ENCODE measurements around the gene RFTN1.

RFTN1 gene, protein sequence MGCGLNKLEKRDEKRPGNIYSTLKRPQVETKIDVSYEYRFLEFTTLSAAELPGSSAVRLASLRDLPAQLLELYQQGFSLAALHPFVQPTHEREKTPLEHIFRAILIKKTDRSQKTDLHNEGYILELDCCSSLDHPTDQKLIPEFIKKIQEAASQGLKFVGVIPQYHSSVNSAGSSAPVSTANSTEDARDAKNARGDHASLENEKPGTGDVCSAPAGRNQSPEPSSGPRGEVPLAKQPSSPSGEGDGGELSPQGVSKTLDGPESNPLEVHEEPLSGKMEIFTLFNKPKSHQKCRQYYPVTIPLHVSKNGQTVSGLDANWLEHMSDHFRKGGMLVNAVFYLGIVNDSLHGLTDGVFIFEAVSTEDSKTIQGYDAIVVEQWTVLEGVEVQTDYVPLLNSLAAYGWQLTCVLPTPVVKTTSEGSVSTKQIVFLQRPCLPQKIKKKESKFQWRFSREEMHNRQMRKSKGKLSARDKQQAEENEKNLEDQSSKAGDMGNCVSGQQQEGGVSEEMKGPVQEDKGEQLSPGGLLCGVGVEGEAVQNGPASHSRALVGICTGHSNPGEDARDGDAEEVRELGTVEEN

GRCh38 chr3:16513141-16514020 is at the start of gene RFTN1:
Gene RFTN1 (minus strand): TSS chr3:16513699. CDS start chr3:16493869, 19,830 bp downstream.
- peak; percentile 56 for DNase-seq

DNA sequence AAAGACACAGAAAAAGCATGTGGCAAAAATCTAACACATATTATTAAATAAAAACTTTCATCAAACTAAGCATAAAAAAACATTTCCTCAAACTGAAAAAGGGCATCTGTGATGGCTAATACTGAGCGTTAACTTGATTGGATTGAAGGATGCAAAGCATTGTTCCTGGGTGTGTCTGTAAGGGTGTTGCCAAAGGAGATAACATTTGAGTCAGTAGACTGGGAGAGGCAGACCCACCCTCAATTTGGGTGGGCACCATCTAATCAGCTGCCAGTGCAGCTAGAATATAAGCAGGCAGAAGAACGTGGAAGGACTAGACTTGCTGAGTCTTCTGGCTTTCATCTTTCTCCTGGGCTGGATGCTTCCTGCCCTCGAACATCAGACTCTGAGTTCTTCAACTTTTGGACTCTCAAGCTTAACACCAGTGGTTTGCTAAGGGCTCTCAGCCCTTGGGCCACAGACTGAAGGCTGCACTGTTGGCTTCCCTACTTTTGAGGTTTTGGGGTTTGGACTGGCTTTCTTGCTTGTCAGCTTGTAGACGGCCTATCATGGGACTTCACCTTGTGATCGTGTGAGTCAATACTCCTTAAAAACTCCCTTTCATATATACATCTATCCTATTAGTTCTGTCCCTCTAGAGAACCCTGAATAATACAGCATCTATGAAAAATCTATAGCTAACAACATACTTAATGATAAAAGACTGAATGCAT is 46.3 kb upstream of the RFTN1 start:
- DNase-seq, result no peak

DNA sequence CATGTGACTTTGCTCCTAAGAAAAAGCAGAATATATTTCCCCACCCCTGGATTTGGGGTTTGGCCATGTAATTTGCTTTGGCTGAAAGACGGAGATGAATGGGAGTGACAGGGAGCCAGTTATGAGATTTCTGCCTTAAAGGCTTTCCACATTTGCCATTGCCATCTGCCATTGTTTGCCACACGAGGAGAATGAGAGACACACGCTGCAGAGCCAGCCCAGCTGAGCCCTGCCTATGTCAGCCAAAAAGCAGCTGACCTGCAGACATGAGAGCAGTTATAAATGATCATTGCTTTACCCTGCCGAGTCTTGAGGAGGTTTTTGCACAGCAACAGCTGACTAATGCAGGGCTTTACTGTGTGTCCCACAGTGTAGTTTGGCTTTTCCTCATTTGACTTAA is 40.6 kb upstream of the RFTN1 start:
- DNase-seq, result no peak

GRCh38 chr3:16552757-16553156 is 39.3 kb upstream of the RFTN1 start:
- DNase-seq, result no peak

DNA sequence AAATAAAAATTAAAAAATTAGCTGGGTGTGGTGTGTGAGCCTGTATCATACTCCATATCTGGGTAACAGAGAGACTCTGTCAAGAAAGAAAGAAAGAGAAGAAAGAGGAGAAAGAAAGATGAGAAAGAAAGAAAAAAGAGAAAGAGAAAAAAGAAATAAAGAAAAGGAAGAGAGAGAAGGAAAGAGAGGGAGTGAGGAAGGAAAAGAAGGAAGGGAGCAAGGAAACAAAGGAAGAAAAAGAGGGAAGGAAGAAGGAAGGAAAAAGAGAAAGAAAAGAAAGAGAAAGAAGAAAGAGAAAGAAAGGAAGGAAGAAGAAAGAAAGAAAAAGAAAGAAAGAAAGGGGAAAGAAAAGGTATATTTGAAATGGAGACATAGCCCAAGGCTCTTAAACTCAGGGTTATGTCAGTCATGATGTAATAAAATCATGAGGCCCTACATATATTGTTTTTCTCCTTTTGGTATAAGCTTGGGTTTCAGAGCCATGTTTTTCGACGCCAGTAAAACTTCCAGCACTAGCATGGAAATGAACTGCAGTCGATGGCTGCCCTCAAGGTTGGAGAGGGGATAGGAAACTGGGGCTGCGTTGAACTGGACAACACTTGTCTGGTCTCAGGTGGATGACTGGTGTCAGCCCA is 38.0 kb upstream of the RFTN1 start:
- DNase-seq, result no peak

GRCh38 chr3:16550676-16551341 is 37.3 kb upstream of the RFTN1 start:
- DNase-seq, result peak; percentile 69

DNA sequence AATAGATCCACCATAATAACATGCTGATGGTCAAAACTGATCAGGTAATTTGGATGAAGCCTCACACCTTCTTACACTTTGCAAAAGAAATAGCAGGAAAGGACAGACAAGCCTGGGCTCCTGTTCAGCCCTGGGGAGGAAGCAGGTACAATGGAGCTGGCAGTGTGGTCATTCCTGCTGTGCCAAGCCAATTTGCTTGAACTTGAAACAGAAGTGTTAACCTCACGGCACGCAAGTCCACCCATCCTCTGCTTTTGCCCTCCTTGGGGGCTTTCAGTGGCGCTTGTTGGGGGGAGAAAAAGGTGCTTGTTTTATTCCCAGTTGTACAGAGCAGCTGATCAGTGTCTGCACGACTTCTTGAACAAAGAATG is 36.8 kb upstream of the RFTN1 start:
- DNase-seq, result no peak

GRCh38 chr3:16548721-16549120 is 35.2 kb upstream of the RFTN1 start:
- no peak for DNase-seq

- DNase-seq, result no peak
Measured at GRCh38 chr3:16547561-16548357, 34.3 kb upstream of the RFTN1 start.

- no peak for DNase-seq
Measured at GRCh38 chr3:16546186-16547010, 32.9 kb upstream of the RFTN1 start.

- no peak for DNase-seq
Measured at GRCh38 chr3:16545413-16546185, 32.1 kb upstream of the RFTN1 start.

DNA sequence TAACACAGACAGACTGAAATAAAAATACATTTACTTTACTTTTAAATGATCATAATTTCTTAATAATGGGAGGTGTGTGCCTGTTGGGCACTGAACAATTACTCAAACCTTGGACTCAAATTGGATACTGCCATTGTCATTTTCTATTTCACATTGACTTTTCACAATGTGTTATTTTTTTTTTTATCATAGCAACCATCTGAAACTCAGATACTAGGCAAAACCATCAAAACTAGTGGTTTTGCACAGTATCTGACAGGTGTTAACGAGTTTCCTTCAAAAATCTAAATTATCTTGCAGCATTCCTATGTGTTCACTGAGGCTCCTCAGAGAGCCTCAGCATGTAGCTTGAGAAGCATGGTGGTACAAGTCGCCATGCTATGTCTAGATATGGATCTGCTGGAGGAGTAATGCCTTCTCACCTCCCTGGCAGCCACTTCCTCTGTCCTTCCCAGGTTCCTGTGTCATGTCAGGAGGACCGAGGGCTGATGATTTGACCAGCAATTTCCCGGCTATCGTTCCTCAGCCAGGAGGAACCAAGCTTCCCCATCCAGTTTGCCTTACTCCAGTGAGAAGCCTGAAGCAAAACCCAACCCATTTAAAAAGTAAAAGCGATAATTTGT is 29.9 kb upstream of the RFTN1 start:
- DNase-seq, result no peak

GRCh38 chr3:16538507-16538906 is 25.0 kb upstream of the RFTN1 start:
- DNase-seq, result no peak

GRCh38 chr3:16536996-16537395 is 23.5 kb upstream of the RFTN1 start:
- DNase-seq, result no peak

GRCh38 chr3:16536344-16536663 is 22.8 kb upstream of the RFTN1 start:
- DNase-seq, result no peak

DNA sequence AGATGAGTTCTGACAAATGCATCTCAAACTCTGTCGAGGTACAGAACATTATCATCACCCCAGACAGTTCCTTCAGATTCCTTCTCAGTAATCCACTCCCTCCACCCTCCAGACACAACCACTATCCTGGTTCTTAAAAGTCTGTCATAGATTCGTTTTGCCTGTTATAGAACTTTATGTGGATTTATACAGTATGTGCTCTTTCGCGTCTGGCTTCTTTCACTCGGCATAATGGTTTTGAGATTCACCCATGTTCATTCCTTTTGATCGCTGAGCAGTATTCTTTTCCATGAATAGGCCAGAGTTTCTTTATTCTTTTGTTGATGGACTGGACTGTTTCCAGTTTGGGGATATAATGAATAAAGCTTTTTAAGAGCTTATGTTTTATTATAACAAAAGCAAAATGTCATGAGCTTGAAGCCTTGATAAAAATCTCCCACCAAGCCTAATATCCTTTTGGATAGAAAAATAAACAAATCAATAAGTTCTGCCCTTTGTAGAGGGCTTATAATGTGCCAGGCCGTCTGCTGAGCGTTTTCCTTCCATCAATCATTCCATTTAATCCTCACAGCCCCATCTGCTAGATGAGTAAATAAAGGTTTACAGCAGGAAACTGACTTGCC is 21.3 kb upstream of the RFTN1 start:
- DNase-seq, result no peak

DNA sequence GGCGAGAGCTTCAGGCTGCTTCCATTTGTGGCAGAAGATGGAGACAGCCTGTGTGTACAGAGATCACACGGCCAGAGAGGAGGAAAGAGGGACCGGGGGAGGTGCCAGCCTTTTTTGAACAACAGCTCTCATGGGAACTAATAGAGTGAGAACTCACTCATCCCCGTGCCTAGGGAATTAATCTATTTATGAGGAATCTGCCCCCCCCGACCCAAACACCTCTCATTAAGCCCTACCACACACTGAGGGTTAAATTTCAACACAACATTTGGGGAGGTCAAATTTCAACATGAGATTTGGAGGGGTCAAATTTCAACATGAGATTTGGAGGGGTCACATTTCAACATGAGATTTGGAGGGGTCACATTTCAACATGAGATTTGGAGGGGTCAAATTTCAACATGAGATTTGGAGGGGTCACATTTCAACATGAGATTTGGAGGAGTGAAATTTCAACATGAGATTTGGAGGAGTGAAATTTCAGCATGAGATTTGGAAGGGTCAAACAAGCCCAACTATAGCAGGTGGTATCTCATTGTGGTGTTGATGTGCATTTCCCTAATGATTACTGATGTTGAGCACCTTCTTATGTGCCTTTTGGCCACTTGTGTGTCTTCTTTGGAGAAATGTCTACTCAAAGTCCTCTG is 20.6 kb upstream of the RFTN1 start:
- DNase-seq, result no peak

- no peak for DNase-seq
Measured at GRCh38 chr3:16529264-16529663, 15.8 kb upstream of the RFTN1 start.
